Transverse colon (tissue), 4 donors: ENCODE results near the gene GLS.

Source experiments
- CTCF ChIP-seq, 5 experiments: fragments of 200-600 bp in 3 of 5; fragments of 450-650 bp in 2 of 5; sonication (generic) in 3 of 5; IDR thresholded peaks; 1 replicate in 2 of 5; 2 replicates in 3 of 5; pipeline ENCODE4 v1.5.1; 2016 to 2017; ENCODE audit warnings: antibody characterized with exemption in 5 of 5, inconsistent platforms in 3 of 5, mild to moderate bottlenecking in 2 of 5, moderate library complexity in 1 of 5
- POLR2AphosphoS5 ChIP-seq, 3 donors: sonication (generic); formaldehyde crosslinking; IDR thresholded peaks; one replicate each; pipeline ENCODE4 v1.6.1; 2016; ENCODE audit warnings: antibody characterized with exemption in 3 of 3

DNA sequence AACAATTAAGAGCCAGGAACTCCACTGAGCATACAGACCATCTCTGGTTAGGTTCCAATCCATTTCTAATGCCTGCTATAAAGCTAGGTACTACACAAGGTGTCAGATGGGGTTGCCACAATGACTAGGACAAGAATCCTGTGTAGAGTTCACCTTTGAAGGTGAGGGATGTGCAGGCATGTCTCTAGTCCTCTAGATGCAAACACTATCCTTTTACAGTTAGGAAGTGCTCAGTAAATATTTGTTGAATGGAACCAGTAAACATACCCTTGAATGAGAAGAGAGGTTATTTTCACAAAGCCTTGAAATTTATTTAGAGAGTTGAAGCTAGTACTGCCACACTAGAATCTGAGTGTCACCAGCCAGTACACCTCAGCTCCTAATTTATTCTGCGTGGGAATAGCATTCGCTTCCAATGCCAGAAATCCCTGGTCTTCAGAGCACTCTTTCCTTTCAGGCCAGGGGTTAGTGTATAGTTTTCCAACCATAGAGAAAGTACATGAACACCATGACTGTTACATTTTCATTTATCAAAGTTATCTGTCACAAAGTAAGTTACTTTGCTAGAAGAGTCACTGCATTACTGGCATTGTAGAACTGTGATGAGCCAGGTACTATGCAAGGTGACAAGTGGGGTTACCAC lies 85.1 kb downstream of the GLS start:
- TF ChIP-seq CTCF (IDR thresholded peaks at IDR 0.05) (no peak), POLR2AphosphoS5 (IDR thresholded peaks at IDR 0.05) (no peak)
